ENCODE measurements around the gene ATOX1. TPM values are rescaled to one million over a fixed set of nuclear protein-coding genes. Genes with fewer than 3 reads are reported as not detected.

The ATOX1 gene
- total and polyA plus RNA-seq, 9 of the 15 experiments (the other 6 are each of a cell fraction or from before 2014, with no cell fraction given): 59.2 to 318 (median 86.2) TPM

- no peak for TF ChIP-seq MCM7 (IDR thresholded peaks at IDR 0.05)
Observed at GRCh38 chr5:151800532-151800931, 42.1 kb upstream of the ATOX1 start (continued).

GRCh38 chr5:151799407-151799806 is 41.0 kb upstream of the ATOX1 start:
- Histone ChIP-seq H3K27me3 (ENCODE audit: control insufficient read depth in 2 of 2, insufficient read depth in 2 of 2, low read length in 2 of 2) (no peaks in the 10 kb centered on the region), H3K27ac (ENCODE audit: extremely low read depth, low read depth, low read length) (no peak overlapping the region), H3K4me2 (ENCODE audit: insufficient read depth, low read length) (no peak overlapping the region), H3K9me3 (replicated peaks; ENCODE audit: control insufficient read depth, insufficient read depth, low read depth, low read length) (no peaks in the 10 kb centered on the region), H4K20me1 (replicated peaks; ENCODE audit: control insufficient read depth, insufficient read depth, low read length) (no peaks in the 10 kb centered on the region; the same call in 1 of the 2 replicates), H2AFZ (ENCODE audit: low read depth, low read length) (no peak overlapping the region), H3K9ac (ENCODE audit: insufficient read depth in 1 of 2, low read depth in 2 of 2, low read length in 2 of 2) (no peak overlapping the region), H3K4me1 (replicated peaks in 1 of 2; ENCODE audit: control insufficient read depth in 2 of 2, insufficient read depth in 2 of 2, low read length in 2 of 2) (no peaks in the 10 kb centered on the region), H3K4me3 (no peak overlapping the region), H3K9me1 (ENCODE audit: control insufficient read depth, insufficient read depth, low read length) (no peaks in the 10 kb centered on the region), H3K79me2 (ENCODE audit: control insufficient read depth, insufficient read depth, low read length) (peaks cover 58% of the 10 kb centered on the region), H3K36me3 (ENCODE audit: control insufficient read depth, insufficient read depth, low read length) (peaks cover 98% of the 10 kb centered on the region)
- ATAC-seq (no peak), DNase-seq (ENCODE audit: extremely low read depth in 1 of 4, low spot score in 3 of 4) (no peak), FAIRE-seq (no peak)
- intact Hi-C loops (cut with micrococcal nuclease): no loop called here
- ChIA-PET CTCF (ENCODE audit: low intra/inter-chr PET ratio) (no interaction called here), POLR2A (interaction anchor here (1.4 to 1.9 kb wide), 3 partner anchors 10 to 17 kb away, joined by 4 to 5 read pairs (median 5); no protein-coding TSS in a partner anchor)
- in situ Hi-C loops (cut with MboI): no loop called here
- 89% methylated on average over 3 of the region's 3 CpGs for WGBS (ENCODE audit: insufficient coverage, low coverage, missing lambda C conversion rate)
- no peak for TF ChIP-seq ZBTB33 (CRISPR knock-in tag; IDR thresholded peaks at IDR 0.05)
- no peak for TF ChIP-seq ZBTB11 (CRISPR knock-in tag; IDR thresholded peaks at IDR 0.05)
- no peak for TF ChIP-seq NEUROD1 (IDR thresholded peaks at IDR 0.05; ENCODE audit: borderline replicate concordance, low read depth, low read length, partially characterized antibody)
- TF ChIP-seq PCBP1 (IDR thresholded peaks at IDR 0.05; ENCODE audit: low read depth, low read length, poor library complexity, severe bottlenecking): no peak
- TF ChIP-seq SFPQ (IDR thresholded peaks at IDR 0.05; ENCODE audit: low read depth, low read length): no peak
- no peak for TF ChIP-seq SP2 (IDR thresholded peaks at IDR 0.05; ENCODE audit: extremely low read depth, low read depth, low read length, poor library complexity, severe bottlenecking)
- TF ChIP-seq RHOXF2B (CRISPR knock-in tag; conservative IDR thresholded peaks at IDR 0.05): no peak
- no TSS peak for BruUV-seq (replicated peaks)
